Mammary epithelial cell (primary cell): Measurements from ENCODE around the gene C5AR1.

Source experiments
- EZH2 ChIP-seq: IDR thresholded peaks from 2 replicates; pipeline ENCODE4 v1.6.1; 2012; ENCODE audit warnings: low read length, inconsistent platforms, borderline replicate concordance
- TF ChIP-seq, protein P1 (sequence below), 2 donors: IDR thresholded peaks in 1 of 2; conservative IDR thresholded peaks in 1 of 2; 2 replicates each; pipeline ENCODE4 v1.5.1; 2011 to 2012; ENCODE audit warnings: inconsistent platforms in 2 of 2, low read length in 2 of 2, mild to moderate bottlenecking in 2 of 2, control low read depth in 1 of 2, low read depth in 1 of 2; ENCODE audit not compliant: insufficient read depth in 1 of 2; ENCODE audit errors: extremely low read depth in 1 of 2

DNA sequence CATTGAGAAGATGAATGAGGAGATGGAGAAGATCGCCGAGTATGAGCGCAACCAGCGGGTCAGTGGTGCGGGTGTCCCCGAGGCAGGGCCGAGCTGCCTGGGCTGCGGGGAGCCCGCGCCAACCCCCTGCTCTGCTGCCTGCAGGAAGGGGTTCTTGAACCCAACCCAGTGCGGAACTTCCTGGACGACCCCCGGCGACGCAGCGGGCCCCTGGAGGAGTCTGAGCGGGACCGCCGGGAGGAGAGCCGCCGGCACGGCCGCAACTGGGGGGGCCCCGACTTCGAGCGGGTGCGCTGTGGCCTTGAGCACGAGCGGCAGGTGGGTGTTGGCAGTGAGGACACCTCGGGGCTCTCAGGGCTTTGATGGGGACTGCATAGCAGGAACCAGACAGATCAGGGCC, 45.0 kb upstream of the C5AR1 start:
- TF ChIP-seq, protein P1, sequence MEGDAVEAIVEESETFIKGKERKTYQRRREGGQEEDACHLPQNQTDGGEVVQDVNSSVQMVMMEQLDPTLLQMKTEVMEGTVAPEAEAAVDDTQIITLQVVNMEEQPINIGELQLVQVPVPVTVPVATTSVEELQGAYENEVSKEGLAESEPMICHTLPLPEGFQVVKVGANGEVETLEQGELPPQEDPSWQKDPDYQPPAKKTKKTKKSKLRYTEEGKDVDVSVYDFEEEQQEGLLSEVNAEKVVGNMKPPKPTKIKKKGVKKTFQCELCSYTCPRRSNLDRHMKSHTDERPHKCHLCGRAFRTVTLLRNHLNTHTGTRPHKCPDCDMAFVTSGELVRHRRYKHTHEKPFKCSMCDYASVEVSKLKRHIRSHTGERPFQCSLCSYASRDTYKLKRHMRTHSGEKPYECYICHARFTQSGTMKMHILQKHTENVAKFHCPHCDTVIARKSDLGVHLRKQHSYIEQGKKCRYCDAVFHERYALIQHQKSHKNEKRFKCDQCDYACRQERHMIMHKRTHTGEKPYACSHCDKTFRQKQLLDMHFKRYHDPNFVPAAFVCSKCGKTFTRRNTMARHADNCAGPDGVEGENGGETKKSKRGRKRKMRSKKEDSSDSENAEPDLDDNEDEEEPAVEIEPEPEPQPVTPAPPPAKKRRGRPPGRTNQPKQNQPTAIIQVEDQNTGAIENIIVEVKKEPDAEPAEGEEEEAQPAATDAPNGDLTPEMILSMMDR (conservative IDR thresholded peaks at IDR 0.05 in 1 of 2, IDR thresholded peaks at IDR 0.05 in 1 of 2; ENCODE audit: extremely low read depth in 1 of 2, insufficient read depth in 1 of 2, low read depth in 1 of 2, low read length in 2 of 2): no peak
- TF ChIP-seq EZH2: no peak
